Activated CD8-positive, alpha-beta memory T cell treated with anti-CD3 and anti-CD28 coated beads for 36 hours (primary cell): ENCODE data around the gene MRPL14. TPM values are rescaled to one million over a fixed set of nuclear protein-coding genes. Genes with fewer than 3 reads are reported as not detected.
"Not testable (repeated sequence)": the region's sequence is repeated elsewhere in the genome, so short reads cannot be mapped to it uniquely, and the experiment has no call there.

ENCODE experiments used
- CTCF ChIA-PET: fragments of 350-600 bp; sonication (Branson Sonifier 250); formaldehyde crosslinking; loops from one replicate; lab custom pipeline; 2021; ENCODE audit warnings: antibody characterized with exemption; lab: Charles Lee
- POLR2A ChIA-PET: fragments of 350-600 bp; sonication (Branson Sonifier 250); formaldehyde crosslinking; loops from one replicate; lab custom pipeline; 2021; ENCODE audit warnings: antibody characterized with exemption; lab: Charles Lee
- total RNA-seq, 2 experiments: library from RNA; stranded (reverse); gene quantifications; one replicate each; pipeline ENCODE4 v1.2.3, GENCODE V29; 2021

MRPL14 gene
- total RNA-seq, 2 experiments from 2014 or later = 53.1 to 54.5 TPM

- ChIA-PET CTCF (interaction anchor here (0.6 to 1.9 kb wide), 2 partner anchors 13 to 1821 kb away, joined by 4 to 5 read pairs; no protein-coding TSS in a partner anchor), POLR2A (no interaction called here)
Observed at GRCh38 chr6:44091981-44092884, 35.0 kb downstream of the MRPL14 start.

GRCh38 chr6:44091356-44091755 lies 35.9 kb downstream of the MRPL14 start:
- CTCF ChIA-PET = interaction anchor here (0.6 to 1.9 kb wide), 2 partner anchors 12 to 1820 kb away, joined by 4 to 5 read pairs; no protein-coding TSS in a partner anchor
- POLR2A ChIA-PET = not testable (repeated sequence)

GRCh38 chr6:44090465-44090864 lies 36.8 kb downstream of the MRPL14 start:
- CTCF ChIA-PET = no interaction called here

GRCh38 chr6:44088827-44089590 lies 38.2 kb downstream of the MRPL14 start:
- POLR2A ChIA-PET = no interaction called here

More at GRCh38 chr6:44090465-44090864, 36.8 kb downstream of the MRPL14 start:
- POLR2A ChIA-PET = no interaction called here

GRCh38 chr6:44087623-44088022 lies 39.6 kb downstream of the MRPL14 start:
- ChIA-PET CTCF (interaction anchor here (1.1 to 3.8 kb wide), 2 partner anchors 8 to 13 kb away, joined by 3 to 15 read pairs; no protein-coding TSS in a partner anchor), POLR2A (no interaction called here)

More at GRCh38 chr6:44088827-44089590, 38.2 kb downstream of the MRPL14 start:
- CTCF ChIA-PET = interaction anchor here (0.8 to 1.4 kb wide), 2 partner anchors 8 to 11 kb away, joined by 3 to 4 read pairs; no protein-coding TSS in a partner anchor

GRCh38 chr6:44086931-44087574 lies 40.2 kb downstream of the MRPL14 start:
- POLR2A ChIA-PET = no interaction called here
- CTCF ChIA-PET = interaction anchor here (1.1 to 3.8 kb wide), 2 partner anchors 8 to 13 kb away, joined by 3 to 15 read pairs; no protein-coding TSS in a partner anchor

- POLR2A ChIA-PET = interaction anchor here (0.6 to 0.7 kb wide), 2 partner anchors 151 to 315 kb away, joined by 3 to 6 read pairs; partner anchors contain the start of gene VEGFA
- CTCF ChIA-PET = interaction anchor here (1.1 to 3.8 kb wide), 4 partner anchors 11 to 417 kb away, joined by 4 to 15 read pairs (median 8); no protein-coding TSS in a partner anchor
Observed at GRCh38 chr6:44085219-44085618, 42.0 kb downstream of the MRPL14 start.

DNA sequence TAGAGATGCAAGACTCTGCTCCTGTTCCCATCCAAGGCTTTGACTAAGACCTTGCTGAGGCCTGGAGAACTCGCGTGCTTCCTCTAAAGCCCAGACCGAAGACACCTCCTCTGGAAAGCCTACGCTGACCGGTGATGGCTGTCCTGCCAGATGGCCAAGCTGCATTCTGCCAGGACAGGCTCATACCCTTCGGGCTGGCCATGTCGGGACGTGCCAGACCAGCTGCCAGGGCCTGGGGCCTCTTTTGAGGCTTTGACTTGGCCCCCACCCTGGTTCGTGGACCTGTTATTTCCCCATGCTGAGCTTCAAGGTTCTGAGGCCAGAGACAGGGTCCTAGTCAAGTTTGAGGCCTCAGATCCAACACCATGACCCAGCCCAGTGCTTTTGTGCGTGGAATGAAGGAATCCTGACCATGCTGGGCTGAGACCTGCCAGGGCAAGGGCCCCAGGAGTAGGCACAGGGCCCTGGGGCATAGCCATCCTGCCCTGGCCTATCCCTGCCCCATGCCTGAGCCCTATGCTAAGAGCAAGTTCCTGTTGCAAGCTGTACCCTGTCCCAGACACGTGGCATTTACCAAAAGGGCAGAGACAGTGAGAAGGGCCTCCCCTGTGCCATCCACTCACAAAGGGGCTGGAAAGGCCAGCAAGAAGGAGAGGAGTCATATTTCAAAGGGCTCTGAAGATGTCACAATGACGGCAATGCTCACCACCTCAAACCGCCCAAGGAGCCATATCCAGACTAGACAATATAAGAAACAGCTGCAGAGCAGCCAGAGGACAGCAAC lies 42.8 kb downstream of the MRPL14 start:
- ChIA-PET POLR2A (interaction anchor here (0.6 kb wide), 1 partner anchor 314 kb away, joined by 3 read pairs; the partner anchor contains the start of gene VEGFA), CTCF (interaction anchor here (1.1 to 3.8 kb wide), 5 partner anchors 10 to 416 kb away, joined by 3 to 15 read pairs (median 4); partner anchors contain the start of gene VEGFA)

DNA sequence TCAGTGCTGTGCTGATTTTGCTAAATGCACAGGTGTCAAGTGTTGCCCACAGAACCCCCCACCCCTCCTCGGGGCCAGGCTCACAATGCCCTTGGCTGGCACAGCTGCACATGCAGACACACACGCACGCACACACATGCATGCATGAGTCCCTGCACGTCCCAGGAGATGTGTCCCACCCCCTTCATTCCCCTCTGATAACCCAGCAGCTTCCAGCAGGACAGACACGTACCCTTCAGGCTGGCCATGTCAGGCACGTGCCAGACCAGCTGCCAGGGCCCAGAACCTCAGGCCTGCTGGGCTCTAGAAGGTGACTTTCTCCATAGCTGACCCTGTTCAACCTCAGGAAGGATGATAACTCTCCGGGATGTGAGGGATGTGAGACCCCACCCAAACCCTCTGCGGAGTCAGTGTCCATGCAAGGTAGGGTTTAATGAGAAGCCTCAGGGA lies 44.4 kb downstream of the MRPL14 start:
- POLR2A ChIA-PET = interaction anchor here (0.6 kb wide), 1 partner anchor 415 kb away, joined by 3 read pairs; no protein-coding TSS in a partner anchor

GRCh38 chr6:44081753-44082152 lies 45.5 kb downstream of the MRPL14 start:
- POLR2A ChIA-PET = no interaction called here
- CTCF ChIA-PET = interaction anchor here (1.0 kb wide), 1 partner anchor 361 kb away, joined by 3 read pairs; no protein-coding TSS in a partner anchor

More for the DNA sequence above, 44.4 kb downstream of the MRPL14 start:
- CTCF ChIA-PET = interaction anchor here (1.2 kb wide), 1 partner anchor 313 kb away, joined by 3 read pairs; the partner anchor contains the start of gene VEGFA

- ChIA-PET POLR2A (no interaction called here), CTCF (interaction anchor here (0.7 to 3.8 kb wide), 4 partner anchors 16 to 415 kb away, joined by 3 to 30 read pairs (median 14); partner anchors contain the start of gene VEGFA)
Observed at GRCh38 chr6:44080561-44081521, 46.4 kb downstream of the MRPL14 start.

DNA sequence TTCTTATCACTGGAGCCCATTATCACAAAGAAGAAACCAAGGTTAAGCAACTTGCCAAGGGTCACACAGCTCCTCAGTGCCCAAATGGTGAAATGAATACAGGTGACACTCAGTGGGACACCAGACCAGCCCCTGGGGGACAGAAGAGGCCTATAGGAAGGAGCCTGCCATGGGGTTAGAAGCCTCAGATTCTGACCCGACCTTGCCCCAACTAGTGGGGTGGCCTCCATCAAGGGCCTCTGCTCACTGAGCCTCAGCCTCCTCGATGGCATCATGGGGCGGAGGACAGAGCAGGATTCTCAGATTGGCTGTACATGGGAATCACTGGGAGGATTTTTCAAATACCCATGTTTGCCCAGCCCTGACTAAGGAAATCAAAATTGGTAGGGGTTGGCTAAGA lies 47.6 kb downstream of the MRPL14 start:
- POLR2A ChIA-PET = no interaction called here
- CTCF ChIA-PET = interaction anchor here (0.6 to 3.8 kb wide), 12 partner anchors 8 to 414 kb away, joined by 3 to 30 read pairs (median 5); partner anchors contain the start of gene VEGFA

DNA sequence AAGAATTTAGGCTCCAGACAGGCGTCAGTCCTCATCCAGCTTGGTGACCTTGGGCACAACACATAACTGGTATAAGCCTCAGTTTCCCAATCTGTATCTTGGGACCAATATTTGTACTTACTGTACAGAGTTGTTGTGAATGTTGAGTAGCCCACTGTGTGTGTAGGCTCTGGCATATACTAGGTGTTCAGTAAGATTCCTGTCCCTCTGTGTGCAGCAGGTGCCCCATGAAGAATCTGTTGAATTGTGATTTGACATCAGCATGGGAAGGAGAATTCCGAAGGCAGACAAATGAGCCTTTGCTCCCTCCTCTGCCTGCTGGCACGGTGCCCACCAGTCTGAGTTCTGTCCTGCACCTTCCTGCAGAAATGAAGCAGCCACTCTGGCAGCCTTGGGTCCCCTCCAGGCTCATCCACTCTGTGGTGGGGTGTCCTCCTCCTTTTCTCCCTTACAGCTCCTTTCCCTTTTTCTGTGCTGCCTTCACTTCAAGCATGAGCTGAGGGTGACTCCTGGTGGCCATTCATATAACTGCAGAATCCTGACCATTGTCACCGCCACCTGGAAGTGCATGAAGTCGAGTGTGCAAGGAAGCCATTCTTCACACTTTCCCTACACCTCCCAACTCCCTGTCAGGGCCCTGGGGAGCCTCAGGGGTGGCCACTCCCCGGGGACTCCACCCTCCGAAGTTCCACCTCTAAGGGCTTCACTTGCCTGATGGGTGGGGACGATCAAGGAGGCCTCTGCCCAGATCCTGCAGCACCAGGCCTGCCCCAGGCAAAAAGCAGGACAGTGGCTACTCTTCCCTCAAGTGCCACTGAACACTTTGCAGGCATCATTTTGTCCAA lies 48.2 kb downstream of the MRPL14 start:
- CTCF ChIA-PET = interaction anchor here (0.6 to 3.8 kb wide), 21 partner anchors 9 to 440 kb away, joined by 3 to 30 read pairs (median 4); partner anchors contain the start of gene VEGFA
- POLR2A ChIA-PET = no interaction called here

GRCh38 chr6:44078219-44078826 lies 48.9 kb downstream of the MRPL14 start:
- POLR2A ChIA-PET = no interaction called here
- CTCF ChIA-PET = interaction anchor here (0.6 to 3.8 kb wide), 21 partner anchors 11 to 440 kb away, joined by 3 to 30 read pairs (median 4); partner anchors contain the start of gene VEGFA
